D721Med (cell line): ENCODE data around the gene DENND2A.
"Not testable (repeated sequence)": the region's sequence is repeated elsewhere in the genome, so short reads cannot be mapped to it uniquely, and the experiment has no call there.

Source experiments
- DNase-seq: peaks from one replicate; pipeline ENCODE4 v3.0.0; 2011; ENCODE audit warnings: low spot score; ENCODE audit not compliant: insufficient read length
- FAIRE-seq: peaks from 2 replicates; lab custom pipeline; 2011; peaks lifted over from hg19 to GRCh38; lab: Jason Lieb, UNC
- TF ChIP-seq, protein P1 (sequence below): IDR thresholded peaks from 2 replicates; pipeline ENCODE4 v1.5.1; 2012; ENCODE audit warnings: mild to moderate bottlenecking, control low read depth; ENCODE audit not compliant: insufficient read depth; ENCODE audit errors: missing control alignments

Gene DENND2A

DNA sequence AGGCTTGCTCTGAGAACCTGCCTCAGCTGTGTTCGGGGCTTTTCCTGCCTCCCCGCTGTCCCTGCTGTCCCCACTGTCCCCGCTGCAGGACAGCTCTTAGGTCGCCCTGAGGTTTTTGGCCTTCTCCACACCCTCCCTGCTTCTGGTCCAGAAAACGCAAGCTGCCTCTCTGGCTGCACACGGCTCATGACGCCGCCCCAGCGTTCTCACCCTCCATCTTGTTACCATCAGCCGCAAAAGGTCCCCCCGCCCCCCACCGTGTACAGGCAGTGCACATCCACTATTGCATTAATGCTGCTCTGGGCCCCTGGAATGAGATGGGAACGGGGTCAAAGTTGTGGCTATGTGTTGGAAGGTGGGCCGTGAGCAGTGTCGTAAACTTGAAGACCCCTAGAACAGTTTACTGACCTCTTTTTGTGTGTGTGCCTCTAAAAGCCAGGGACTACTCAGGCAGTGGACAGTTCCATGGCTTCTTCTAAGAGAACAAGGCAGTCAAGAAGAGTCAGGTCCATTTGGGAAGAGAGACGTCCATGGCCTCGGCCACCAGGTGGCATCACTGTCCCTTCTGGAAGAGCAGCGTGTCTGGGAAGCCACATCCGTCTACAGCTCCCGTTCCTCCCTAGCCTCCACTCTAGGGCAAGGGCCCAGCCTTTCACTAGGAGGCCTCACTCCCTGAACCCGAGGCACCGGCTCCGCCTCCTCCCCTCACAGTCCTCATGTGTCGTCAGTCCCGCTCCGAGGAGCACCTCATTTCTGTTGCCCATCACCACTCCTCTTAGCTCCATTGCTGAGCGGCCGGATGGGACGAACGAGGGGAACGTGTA, 122.9 kb downstream of the DENND2A start:
- TF ChIP-seq, protein P1, sequence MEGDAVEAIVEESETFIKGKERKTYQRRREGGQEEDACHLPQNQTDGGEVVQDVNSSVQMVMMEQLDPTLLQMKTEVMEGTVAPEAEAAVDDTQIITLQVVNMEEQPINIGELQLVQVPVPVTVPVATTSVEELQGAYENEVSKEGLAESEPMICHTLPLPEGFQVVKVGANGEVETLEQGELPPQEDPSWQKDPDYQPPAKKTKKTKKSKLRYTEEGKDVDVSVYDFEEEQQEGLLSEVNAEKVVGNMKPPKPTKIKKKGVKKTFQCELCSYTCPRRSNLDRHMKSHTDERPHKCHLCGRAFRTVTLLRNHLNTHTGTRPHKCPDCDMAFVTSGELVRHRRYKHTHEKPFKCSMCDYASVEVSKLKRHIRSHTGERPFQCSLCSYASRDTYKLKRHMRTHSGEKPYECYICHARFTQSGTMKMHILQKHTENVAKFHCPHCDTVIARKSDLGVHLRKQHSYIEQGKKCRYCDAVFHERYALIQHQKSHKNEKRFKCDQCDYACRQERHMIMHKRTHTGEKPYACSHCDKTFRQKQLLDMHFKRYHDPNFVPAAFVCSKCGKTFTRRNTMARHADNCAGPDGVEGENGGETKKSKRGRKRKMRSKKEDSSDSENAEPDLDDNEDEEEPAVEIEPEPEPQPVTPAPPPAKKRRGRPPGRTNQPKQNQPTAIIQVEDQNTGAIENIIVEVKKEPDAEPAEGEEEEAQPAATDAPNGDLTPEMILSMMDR, result peak; percentile 93
- DNase-seq (peak; percentile 90), FAIRE-seq (no peak)

DNA sequence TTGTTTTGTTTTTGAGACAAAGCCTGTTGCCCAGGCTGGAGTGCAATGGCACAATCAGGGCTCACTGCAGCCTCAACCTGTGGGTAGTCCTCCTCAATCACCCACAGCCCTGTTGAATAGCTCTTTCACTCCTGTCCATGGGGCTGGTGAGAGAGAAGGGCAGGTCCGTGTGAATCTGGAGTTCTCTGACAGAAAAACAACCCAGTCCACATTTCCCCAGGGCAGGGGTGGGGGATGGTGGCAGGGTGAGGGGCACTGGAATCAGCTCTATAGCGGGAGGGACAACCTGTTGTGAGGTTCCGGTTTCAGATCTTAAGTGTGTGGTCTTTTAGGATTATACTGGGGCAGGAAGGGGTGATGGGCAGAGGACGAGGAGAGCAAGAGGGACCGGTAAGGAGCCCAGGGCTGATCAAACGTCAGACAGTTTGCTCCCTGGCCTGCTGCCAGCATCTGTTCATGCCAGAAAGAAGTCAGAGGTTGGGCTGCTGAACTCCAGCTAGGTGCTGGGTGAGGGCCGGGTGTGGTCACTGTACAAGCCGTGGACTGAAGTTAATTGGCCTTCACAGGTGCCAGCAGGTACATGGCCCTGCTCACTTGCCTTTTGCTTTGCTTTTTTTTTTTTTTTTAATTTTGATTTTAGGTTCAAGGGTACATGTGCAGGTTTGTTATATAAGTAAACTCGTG, 128.2 kb downstream of the DENND2A start:
- FAIRE-seq (no peak), DNase-seq (no peak)
- TF ChIP-seq, protein P1, result no peak

DNA sequence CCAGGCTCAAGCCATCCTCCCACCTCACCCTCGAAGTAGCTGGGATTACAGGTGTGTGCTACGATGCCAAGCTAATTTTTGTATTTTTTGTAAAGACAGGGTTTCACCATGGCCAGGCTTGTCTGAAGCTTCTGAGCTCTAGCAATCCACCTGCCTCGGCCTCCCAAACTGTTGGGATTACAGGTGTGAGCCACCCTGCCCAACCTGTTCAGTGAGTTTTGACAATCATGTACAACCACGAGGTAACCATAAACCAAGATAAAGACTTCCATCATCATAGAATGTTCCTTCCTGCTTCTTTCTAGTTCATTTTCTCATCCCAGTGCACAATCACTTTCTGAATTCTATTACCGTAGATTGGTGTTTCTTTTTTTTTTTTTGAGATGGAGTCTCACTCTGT, 130.8 kb downstream of the DENND2A start:
- FAIRE-seq, result no peak
- DNase-seq, result no peak
- TF ChIP-seq, protein P1, result no peak

DNA sequence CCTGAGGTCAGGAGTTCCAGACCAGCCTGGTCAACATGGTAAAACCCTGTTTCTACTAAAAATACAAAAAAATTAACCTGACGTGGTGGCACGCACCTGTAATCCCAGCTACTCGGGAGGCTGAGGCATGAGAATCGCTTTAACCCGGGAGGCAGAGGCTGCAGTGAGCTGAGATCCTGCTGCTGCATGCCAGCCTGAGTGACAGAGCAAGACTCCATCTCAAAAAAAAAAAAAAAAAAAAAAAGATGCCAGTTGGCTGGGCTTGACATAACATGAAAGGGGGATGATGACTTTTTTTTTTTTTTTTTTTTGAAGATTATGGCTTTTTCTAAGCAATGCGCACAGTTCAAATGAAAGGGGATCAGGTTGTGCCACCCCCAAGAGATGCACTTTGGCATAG, 133.1 kb downstream of the DENND2A start:
- not testable (repeated sequence) for DNase-seq, FAIRE-seq

DNA sequence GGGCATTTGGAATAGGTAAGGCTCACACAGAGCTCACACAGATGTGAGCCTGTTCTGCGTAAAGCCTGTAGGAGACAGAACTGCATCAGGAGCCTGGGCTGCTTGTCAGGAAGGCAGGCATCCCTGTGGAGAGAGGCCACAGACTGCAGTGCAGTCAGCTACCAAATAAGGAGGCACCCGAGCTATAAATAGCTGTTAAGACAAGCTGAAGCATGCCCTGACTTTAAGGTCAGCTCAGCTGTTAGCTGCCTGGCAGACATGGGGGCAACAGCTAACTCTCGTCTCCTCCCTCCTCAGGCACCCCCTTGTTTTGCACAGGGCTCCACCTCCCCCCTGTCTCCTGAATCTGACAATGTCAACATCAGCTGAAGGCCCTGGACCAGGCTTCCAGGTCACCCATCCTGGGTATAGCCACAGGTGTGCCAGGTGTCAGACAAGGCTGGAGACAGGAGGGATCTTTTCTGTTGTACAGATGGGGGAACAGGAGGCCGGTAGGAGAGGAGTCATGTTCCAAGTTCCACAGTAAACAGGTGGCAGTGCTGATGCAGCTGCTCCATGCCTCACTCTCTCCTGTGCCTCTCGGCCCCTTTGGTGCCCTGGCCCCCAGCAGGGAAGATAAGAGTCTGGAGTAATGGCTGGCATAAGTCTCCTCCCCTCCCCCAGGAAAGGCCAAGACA, 133.7 kb downstream of the DENND2A start:
- FAIRE-seq (no peak), DNase-seq (no peak)
- TF ChIP-seq, protein P1, result no peak

DNA sequence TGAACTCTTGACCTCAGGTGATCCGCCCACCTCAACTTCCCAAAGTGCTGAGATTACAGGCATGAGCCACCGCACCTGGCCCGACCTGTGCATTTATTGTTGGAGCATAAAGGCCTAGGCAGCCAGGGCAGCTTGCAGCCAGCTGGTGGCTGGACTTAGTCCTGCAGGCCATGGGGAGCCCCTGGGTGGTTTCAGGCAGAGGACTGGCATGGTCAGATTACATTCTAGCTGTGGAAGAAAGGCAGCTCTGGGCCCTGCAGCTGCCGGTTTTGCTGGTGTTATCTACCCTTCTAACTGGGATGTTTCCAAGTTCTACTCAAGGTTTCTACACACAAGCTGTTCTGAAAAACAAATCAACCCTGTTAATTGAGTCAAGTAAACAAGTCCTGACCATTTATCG, 138.6 kb downstream of the DENND2A start:
- no peak for FAIRE-seq
- TF ChIP-seq, protein P1, result no peak
- no peak for DNase-seq

DNA sequence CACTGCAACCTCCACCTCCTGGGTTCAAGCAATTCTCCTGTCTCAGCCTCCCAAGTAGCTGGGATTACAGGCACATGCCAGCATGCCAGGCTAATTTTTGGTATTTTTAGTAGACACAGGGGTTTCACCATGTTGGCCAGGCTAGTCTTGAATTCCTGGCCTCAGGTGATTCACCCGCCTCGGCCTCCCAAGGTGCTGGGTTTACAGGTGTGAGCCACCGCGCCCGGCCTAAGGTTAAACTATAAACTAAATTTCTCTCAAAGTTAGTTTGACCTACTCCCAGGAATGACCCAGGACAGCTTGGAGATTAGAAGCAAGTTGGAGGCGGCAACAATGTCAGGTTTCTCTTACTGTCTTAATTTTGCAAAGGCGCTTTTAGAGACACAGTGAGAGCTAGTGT, 142.8 kb downstream of the DENND2A start:
- not testable (repeated sequence) for DNase-seq, FAIRE-seq
